ENCODE measurements around the gene HACE1.
"Not testable (repeated sequence)": the region's sequence is repeated elsewhere in the genome, so short reads cannot be mapped to it uniquely, and the experiment has no call there.

Gene HACE1, protein sequence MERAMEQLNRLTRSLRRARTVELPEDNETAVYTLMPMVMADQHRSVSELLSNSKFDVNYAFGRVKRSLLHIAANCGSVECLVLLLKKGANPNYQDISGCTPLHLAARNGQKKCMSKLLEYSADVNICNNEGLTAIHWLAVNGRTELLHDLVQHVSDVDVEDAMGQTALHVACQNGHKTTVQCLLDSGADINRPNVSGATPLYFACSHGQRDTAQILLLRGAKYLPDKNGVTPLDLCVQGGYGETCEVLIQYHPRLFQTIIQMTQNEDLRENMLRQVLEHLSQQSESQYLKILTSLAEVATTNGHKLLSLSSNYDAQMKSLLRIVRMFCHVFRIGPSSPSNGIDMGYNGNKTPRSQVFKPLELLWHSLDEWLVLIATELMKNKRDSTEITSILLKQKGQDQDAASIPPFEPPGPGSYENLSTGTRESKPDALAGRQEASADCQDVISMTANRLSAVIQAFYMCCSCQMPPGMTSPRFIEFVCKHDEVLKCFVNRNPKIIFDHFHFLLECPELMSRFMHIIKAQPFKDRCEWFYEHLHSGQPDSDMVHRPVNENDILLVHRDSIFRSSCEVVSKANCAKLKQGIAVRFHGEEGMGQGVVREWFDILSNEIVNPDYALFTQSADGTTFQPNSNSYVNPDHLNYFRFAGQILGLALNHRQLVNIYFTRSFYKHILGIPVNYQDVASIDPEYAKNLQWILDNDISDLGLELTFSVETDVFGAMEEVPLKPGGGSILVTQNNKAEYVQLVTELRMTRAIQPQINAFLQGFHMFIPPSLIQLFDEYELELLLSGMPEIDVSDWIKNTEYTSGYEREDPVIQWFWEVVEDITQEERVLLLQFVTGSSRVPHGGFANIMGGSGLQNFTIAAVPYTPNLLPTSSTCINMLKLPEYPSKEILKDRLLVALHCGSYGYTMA

DNA sequence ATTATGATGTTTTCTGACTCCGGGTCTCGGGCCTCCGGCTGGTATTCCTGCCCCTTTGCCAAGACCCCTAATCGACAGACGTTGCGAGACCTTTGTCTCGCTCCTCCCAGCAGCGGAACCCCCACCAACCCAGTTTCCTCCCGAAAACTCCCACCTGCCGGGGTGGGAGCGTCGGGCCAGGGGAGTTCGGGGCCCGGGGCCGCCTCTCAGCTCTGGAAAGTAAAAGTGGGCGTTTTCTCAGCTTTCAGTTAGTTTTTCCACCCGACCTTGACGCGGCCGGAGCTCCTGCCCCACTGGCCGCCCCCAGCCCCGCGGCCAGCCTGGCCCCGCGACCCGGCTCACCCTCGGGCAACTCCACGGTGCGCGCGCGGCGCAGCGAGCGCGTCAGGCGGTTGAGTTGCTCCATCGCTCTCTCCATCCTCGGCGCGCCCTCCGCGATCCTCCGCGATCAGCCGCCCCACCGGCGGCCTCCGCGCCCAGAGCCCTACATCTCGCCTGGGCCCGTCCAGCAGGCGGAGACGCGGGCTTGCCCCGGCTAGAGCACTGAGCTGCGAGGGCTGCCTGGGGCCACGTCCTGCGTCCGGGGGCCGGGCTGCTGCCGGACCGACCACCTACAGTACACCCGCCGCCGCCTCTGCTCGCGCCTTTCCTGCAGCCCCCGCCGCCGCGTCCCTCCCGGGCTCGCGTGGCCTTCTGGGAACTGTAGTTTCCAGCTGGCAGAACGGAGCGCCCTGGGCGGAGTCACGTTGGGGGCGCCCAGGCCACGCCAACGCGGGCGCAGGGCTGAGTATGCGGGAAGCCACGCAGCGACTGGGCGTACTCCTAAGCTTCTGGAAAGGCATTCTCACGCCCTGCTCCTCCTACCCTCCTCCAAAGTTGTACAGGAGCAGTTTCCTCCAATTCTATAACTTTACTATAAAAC lies at the start of gene HACE1:
Gene HACE1, minus strand, starts transcription at position 695 of the 922 bp plus-strand sequence. Its CDS starts 277 bp downstream, at position 418.
- peak within 1 kb of the TSS; percentile 69 for H3K4me3 ChIP-seq (ENCODE audit: low read depth, low read length)
- DNase-seq (ENCODE audit: low read depth), result peak; percentile 68

DNA sequence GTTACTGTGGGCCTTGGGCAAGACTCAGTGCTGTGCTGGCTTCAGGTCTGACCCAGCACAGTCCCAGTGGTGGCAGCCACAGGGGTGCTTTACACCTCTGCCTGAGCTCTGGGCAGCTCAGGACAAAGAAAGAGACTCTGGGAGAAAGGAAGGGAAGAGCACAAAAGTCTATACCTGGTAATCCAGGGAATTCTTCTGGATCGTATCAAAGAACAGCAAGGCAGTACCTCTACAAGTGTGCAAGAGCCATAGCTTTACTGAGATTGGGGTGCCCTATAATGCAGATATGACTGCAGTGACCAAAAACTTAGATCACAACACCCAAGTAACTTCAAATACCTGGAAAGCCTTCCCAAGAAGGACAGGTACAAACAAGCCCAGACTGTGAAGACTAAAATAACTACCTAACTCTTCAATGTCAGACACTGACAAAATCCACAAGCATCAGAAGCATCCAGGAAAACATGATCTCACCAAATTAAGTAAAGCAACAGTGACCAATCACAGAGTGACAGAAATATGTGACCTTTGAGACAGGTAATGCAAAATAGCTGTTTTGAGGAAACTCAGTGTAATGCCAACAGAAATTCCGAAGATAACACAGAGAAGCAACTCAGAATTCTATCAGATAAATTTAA lies 49.3 kb upstream of the HACE1 start:
- no peak for DNase-seq (ENCODE audit: low read depth)
- no peak overlapping the region for H3K4me3 ChIP-seq (ENCODE audit: low read depth, low read length)

DNA sequence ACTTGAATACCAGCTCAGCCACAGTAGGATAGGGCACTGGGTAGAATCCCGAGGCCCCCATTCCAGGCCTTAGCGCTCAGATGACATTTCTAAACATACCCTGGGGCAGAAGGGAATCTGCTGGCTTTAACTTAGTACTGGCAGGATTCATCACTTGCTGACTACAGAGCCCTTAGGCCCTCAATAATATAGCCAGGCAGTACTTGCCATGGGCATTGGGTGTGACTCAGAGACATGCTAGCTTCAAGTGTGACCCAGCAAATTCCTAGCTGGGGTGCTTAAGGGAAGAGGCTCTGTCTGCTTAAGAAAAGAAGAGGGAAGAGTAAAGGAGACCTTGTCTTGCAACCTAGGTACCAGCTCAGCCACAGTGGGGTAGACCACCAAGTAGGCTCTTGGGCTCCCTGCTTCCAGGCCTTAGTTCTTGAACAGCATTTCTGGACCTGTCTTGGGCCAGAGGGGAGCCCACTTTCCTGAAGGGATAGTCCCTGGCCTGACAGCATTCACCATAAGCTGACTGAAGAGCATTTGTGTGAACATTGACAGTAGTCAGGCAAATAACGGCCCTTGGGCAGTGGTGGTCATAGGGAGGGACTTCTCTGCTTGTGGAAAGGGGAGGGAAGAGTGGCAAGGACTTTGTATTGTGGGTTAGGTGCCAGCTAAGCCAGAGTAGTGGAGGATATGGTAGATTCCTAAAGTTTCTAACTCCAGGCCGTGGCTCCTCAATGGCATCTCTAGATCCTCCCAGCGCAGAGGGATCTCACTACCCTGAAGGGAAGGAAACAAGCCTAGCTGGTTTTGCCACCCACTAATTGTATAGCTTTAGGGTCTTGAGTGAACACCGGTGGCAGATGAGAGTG lies 48.5 kb upstream of the HACE1 start:
- DNase-seq (ENCODE audit: low read depth), result no peak
- H3K4me3 ChIP-seq (ENCODE audit: low read depth, low read length), result no peak overlapping the region

DNA sequence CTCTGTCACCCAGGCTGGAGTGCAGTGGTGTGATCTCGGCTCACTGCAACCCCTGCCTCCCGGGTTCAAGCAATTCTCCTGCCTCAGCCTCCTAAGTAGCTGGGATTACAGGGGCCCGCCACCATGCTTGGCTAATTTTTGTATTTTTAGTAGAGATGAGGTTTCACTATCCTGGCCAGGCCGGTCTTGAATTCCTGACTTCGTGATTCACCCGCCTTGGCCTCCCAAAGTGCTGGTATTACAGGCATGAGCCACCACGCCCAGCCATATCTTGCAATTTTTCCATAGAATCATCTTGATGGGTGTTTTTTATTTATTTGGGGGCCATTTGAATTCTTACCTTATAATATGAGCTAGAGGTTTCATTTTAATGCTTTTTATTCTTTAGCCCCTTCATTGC lies 39.2 kb upstream of the HACE1 start:
- not testable (repeated sequence) for DNase-seq (ENCODE audit: low read depth)

DNA sequence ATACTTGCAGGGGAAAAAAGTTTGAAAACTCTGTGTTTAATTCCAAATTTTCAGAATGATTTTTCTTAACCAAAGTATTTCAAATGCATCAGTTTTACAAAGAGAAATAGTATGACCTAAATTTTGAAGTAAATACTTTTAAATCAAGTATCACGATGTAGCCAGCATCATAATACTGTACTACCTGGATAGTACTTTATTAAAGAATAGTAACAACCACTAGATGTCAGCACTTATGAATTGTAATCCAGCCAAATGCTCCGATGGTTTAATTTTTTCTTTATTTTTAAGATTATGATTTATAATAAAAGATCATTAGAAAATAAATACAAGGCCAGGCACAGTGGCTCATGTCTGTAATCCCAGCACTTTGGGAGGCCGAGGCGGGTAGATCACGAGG lies 37.2 kb upstream of the HACE1 start:
- DNase-seq (ENCODE audit: low read depth), result no peak
- no peak overlapping the region for H3K4me3 ChIP-seq (ENCODE audit: low read depth, low read length)

More for the DNA sequence above, 39.2 kb upstream of the HACE1 start:
- H3K4me3 ChIP-seq (ENCODE audit: low read depth, low read length), result not testable (repeated sequence)

DNA sequence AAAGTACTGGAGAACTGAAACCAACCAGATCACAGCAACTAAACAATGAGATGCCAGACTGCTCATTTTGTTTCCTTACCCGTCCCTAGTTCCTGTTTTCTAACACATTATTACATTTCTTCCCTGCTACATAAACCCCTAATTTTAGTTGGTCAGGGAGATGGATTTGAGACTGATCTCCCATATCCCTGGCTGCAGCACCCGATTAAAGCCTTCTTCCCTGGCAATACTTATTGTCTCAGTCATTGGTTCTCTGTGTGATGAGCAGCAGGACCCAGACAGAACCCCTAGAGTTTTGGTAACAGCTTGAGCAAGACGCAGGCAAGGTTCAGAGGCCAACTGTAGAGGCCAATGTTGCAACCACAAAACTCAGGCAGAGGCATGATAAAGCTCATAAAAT lies 28.3 kb upstream of the HACE1 start:
- no peak for DNase-seq (ENCODE audit: low read depth)
- H3K4me3 ChIP-seq (ENCODE audit: low read depth, low read length), result no peak overlapping the region

DNA sequence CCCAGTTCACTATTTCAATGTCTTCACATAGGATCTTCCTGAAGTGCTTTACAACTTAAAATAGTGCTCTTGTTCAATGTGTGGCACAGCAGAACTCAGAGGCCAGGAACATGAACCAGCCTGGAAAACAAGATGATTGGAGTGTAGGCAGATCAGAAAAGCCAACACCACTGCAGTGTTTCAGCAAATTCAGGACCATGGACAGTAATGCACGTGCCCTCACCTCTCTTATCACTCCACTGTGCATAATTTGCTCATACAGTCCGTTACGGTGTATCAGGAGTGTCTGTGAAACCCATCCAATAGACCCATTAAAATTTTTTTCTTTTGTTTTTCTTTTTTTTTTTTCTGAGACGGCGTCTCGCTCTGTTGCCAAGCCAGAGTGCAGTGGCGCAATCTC lies 27.6 kb upstream of the HACE1 start:
- no peak overlapping the region for H3K4me3 ChIP-seq (ENCODE audit: low read depth, low read length)
- peak; percentile 7 for DNase-seq (ENCODE audit: low read depth)

DNA sequence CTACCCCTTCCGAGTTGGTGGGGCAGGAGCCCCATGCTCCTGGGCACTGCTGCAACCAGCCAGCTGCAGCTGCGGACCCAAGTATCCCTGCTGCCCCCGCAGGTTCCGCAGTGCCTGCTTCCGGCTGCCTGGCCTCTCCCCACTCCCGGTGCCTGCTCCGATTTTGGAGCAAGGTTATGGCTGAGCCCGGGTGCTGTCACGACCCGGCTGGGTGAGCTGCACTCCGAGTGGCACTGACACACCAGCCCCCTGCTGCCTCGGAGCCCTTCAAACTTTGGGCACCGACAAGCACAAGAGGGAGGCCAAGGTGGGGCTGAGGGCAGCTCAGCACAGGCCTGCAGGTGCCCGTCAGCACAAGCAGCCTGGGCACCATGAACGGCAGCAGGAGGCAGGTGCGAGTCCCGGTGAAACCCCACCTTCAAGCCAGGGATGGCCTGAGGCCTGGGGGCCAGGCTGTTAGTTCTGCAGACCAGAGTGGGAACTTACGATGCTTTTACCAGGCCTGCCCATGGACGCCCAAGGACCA lies 25.9 kb upstream of the HACE1 start:
- no peak for DNase-seq (ENCODE audit: low read depth)
- H3K4me3 ChIP-seq (ENCODE audit: low read depth, low read length), result no peak overlapping the region

DNA sequence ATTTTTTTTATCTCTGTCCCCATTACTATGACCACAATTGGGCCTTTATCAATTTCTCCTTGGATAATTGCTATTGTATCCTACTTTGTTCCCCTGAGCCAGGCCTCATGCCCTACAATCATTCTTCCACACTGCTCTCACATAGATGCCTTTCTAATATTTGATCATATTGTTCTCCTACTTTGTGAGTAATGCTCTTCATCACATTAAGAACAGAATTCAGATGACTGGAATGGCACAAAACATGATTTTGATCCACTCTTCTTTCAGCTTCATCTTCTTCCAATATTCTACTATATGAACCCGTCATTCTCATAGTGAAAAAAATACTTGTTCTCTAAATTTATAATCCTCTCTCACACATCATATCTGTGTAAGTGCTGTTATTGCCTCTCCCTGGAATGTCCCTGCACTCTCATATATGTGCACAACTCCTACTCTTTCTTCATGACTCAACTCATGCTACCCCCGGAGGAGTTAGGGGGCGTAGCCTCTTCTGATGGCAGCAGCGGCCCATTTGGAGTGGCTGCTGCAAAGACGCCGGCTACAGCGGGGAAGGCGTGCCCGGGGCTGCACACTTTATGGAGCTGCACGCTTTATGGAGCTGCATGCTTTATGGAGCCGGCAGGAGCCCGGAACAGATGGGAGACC lies 25.3 kb upstream of the HACE1 start:
- peak; percentile 5 for DNase-seq (ENCODE audit: low read depth)
- H3K4me3 ChIP-seq (ENCODE audit: low read depth, low read length), result no peak overlapping the region

DNA sequence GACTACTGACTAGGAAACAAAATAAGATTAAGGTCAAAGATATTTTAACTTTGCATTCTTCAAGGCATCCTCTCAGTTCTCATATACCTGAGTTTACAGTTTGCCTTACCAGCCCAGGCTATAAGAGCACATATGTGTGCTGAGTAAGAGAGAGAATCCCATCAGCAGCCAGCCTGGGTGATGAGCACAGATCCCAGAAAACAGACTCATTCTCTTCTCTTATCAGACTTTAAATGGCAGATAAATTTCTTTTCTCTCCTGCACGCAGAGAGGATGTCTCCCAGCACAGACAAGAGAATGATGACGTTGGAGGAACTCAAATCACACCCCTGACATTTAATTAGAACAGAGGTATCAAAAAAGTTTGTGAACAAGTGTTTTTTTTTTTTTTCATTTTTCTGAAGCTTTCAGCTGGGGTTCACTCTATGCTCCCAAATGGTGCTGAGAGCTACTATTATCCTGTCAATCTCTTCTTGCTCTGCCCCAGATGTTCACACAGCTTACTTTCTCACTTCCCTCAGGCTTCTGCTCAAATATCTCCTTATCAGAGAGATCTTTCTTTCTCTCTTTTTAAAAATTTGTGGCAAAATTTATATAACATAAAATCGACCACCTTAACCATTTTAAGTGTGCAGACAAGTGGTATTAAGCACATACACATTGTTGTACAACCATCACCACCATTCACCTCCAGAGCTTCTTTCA lies 22.4 kb upstream of the HACE1 start:
- no peak for DNase-seq (ENCODE audit: low read depth)
- H3K4me3 ChIP-seq (ENCODE audit: low read depth, low read length), result no peak overlapping the region

DNA sequence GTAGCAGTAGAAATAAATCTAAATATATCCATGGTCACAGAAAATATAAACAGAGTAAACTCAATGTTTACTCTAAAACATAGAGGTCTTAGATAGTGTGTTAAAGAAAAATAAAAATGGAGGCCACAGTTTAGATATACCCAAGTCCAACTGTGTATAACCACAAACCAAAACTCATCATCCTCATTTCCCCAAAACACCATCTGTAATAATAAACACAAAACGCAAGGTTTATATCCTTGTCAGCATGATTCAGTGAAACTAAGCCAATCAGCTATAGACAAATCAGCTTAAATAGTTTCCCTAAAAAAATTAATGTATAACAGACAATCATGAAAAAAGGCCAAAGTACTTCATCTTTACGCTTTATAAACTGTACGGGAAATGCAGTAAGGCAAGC lies 2.7 kb upstream of the HACE1 start:
- DNase-seq (ENCODE audit: low read depth), result peak; percentile 26
- no peak overlapping the region for H3K4me3 ChIP-seq (ENCODE audit: low read depth, low read length)

DNA sequence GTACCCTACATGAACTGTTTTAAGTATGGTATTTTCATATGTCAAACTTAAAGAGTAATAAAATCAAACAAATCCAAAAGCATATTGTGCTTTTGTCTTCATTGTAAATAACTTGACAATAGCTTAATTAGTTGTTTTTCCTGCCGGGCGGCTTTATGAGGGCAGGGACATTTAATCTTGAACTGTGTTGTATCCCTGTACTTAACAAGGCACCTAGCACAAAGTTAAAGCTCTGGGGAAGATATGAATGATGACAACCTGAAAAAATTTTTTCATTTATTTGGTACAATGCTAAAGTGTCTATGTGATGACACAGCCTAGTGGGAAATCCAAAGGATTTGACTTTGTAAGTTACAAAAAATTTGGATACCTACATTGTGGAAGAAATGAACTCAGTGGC lies 502 bp upstream of the HACE1 start:
- no peak for DNase-seq (ENCODE audit: low read depth)
- H3K4me3 ChIP-seq (ENCODE audit: low read depth, low read length), result peak overlapping the region; percentile 69

DNA sequence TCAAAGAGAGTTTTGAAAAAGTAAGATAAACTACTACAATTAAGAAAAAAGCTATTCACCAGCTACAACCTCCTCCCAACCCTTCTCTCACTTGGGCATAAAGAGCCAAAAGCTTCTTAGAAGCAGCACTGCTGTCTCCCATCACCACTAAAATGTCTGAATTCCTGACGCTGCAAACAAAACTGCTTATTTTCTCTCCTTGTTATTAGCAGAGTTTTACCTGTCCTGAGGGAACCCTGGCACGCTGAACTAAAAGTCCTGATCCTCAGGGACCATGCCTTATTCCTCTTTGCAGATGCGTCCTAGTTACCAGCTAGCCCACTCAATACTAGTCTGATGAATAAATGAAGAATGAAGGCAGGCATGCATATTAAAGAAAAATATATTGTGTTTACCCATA lies 1.1 kb downstream of the HACE1 start:
- H3K4me3 ChIP-seq (ENCODE audit: low read depth, low read length), result peak overlapping the region; percentile 69
- no peak for DNase-seq (ENCODE audit: low read depth)

DNA sequence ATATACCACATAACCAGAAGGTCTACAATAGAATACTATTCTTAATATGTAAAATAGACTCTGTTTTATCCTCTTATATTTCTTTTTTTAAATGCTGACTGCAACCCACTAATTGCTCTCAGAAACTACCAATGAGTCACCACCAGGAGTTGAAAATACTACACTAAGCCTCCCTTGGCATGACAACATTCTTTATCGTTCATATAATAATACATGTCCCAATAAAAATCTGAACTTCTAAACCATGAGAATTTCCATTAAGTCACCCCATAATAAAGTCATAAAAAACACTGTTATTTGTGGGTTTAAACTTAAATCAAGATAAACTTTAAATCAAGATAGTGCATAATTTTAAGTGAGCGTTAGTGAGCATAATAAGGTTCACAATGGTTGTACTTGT lies 4.2 kb downstream of the HACE1 start:
- no peak overlapping the region for H3K4me3 ChIP-seq (ENCODE audit: low read depth, low read length)

DNA sequence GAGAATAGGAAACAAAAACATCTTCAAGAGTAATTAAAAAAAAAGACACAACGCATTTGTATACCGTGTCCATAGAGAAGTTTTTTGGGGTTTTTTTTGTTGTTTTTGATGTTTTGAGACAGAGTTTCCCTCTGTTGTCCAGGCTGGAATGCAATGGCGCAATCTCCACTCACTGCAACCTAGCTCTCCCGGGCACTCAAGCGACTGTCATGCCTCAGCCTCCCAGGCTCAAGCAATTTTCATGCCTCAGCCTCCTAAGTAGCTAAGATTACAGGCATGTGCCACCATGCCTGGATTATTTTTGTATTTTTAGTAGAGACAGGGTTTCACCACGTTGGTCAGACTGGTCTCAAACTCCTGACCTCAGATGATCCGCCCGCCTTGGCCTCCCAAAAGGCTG lies 12.0 kb downstream of the HACE1 start:
- not testable (repeated sequence) for DNase-seq (ENCODE audit: low read depth); H3K4me3 ChIP-seq (ENCODE audit: low read depth, low read length)

More for the DNA sequence above, 4.2 kb downstream of the HACE1 start:
- DNase-seq (ENCODE audit: low read depth), result peak; percentile 4

DNA sequence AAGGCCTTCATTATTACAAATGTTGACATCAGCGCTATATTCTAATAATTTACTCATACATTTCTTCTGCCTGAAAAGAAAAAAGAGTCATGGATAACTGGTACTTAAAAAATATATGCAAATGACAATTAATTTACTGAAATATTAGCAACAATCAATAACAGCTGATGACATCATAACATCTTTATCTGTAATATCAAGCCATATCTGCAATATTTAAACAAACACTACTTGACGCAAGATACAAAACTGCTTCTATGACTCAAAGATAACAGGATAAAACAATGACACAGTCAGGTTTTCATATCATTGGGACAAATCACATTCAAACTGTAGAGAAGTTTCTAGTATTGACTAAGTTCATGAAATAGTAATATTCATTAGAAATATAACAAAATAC lies 16.5 kb downstream of the HACE1 start:
- DNase-seq (ENCODE audit: low read depth), result no peak
- H3K4me3 ChIP-seq (ENCODE audit: low read depth, low read length), result no peak overlapping the region

DNA sequence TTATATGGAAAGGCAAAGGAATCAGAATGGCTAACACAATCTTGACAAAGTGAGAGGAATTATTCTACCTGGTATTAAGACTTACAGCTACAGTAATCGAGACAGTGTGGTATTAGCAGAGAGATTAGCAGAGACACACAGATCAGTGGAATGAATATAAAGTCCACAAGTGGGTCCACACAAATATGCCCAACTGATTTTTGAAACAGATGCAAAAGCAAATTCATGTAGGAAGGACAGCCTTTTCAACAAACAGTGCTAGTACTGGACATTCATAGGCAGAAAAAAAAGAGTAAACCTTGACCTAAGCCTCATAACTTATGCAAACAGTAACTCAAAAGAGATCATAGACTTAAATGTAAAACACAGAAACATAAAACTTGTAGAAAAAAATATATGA lies 22.6 kb downstream of the HACE1 start:
- no peak for DNase-seq (ENCODE audit: low read depth)
- H3K4me3 ChIP-seq (ENCODE audit: low read depth, low read length), result no peak overlapping the region
